Keratinocyte (primary cell): ENCODE measurements around the gene AFF2.

Source experiments
- CTCF ChIP-seq, 3 experiments: IDR thresholded peaks in 1 of 3; conservative IDR thresholded peaks in 1 of 3; optimal IDR thresholded peaks in 1 of 3; 2 replicates in 2 of 3; 3 replicates in 1 of 3; pipeline versions ENCODE3 to v1.5.1; 2011; ENCODE audit warnings: low read length in 3 of 3, mild to moderate bottlenecking in 3 of 3, moderate library complexity in 2 of 3, control low read depth in 1 of 3, inconsistent platforms in 1 of 3; ENCODE audit not compliant: insufficient read depth in 2 of 3; ENCODE audit errors: extremely low read depth in 1 of 3
- EZH2 ChIP-seq: IDR thresholded peaks from one replicate; pipeline ENCODE4 v1.6.1; 2012; ENCODE audit warnings: inconsistent platforms, mild to moderate bottlenecking, low read length, moderate library complexity

GRCh38 chrX:148599404-148599803, 99.0 kb downstream of the AFF2 start:
- no peak for TF ChIP-seq CTCF (optimal IDR thresholded peaks at IDR 0.05 in 1 of 3, IDR thresholded peaks at IDR 0.05 in 1 of 3, conservative IDR thresholded peaks at IDR 0.05 in 1 of 3; ENCODE audit: extremely low read depth in 1 of 3, insufficient read depth in 2 of 3, low read length in 3 of 3)
- TF ChIP-seq EZH2, result no peak
